GM19467 (cell line): ENCODE data around the gene PAQR3.

ENCODE experiments used
- ATAC-seq: cut with Tn5 transposase; IDR thresholded peaks from one replicate; pipeline ENCODE4 v1.9.1; 2021; ENCODE audit warnings: mild to moderate bottlenecking, moderate library complexity; ENCODE audit not compliant: unreplicated experiment

Gene PAQR3

GRCh38 chr4:78863254-78863869 is 75.9 kb downstream of the PAQR3 start:
- ATAC-seq, result no peak

- ATAC-seq, result no peak
Observed at GRCh38 chr4:78862314-78862737, 76.9 kb downstream of the PAQR3 start.
